Measurements from ENCODE around the gene CDK5RAP3. TPM values are rescaled to one million over a fixed set of nuclear protein-coding genes. Genes with fewer than 3 reads are reported as not detected.
A peak's percentile ranks its signal among the peaks of the same experiment; 100 is the strongest.

The CDK5RAP3 gene
- total and polyA plus RNA-seq, 2 of the 13 experiments (the other 11 are each of a cell fraction or from before 2014, with no cell fraction given): 128 to 154 TPM

DNA sequence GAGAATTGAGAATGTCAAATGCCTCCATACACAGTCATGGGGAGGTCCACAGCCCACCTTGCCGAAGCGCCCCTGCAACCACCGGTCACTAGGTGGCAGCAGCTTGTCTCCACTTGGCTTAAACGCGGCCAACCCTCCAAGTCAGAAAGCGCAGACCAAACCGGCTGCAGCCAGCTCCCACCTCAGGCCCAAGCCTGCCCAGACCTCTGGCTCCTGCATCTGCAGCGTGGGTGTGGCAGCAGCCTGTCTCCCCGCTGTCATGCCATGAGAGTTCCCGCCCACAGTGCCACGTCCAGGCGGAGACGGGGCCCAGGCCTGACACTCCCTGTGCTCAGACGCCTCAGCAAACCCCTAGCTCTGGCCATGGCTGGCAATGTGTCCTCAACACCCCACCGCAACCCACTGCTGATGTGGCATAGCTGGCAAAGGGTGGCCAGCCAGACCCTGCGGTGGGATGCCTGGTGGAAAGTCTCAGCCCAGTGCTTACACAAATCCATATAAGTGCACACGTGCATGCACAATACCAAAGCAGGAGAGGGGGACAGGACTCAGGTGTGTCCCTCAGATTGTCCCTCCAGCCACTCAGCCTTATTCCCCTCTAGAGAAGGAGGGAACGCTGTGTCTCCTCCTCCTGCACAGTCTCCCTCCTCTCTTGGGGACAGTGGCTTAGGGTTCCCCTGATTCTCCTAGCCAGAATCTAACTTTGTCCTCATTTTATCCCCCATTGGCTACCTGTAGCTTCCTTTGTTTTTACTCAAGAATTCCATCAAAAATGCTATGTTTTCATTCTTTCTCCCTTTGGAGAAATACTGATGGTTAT lies 55.8 kb downstream of the CDK5RAP3 start (continued):
- TF ChIP-seq, protein P1, sequence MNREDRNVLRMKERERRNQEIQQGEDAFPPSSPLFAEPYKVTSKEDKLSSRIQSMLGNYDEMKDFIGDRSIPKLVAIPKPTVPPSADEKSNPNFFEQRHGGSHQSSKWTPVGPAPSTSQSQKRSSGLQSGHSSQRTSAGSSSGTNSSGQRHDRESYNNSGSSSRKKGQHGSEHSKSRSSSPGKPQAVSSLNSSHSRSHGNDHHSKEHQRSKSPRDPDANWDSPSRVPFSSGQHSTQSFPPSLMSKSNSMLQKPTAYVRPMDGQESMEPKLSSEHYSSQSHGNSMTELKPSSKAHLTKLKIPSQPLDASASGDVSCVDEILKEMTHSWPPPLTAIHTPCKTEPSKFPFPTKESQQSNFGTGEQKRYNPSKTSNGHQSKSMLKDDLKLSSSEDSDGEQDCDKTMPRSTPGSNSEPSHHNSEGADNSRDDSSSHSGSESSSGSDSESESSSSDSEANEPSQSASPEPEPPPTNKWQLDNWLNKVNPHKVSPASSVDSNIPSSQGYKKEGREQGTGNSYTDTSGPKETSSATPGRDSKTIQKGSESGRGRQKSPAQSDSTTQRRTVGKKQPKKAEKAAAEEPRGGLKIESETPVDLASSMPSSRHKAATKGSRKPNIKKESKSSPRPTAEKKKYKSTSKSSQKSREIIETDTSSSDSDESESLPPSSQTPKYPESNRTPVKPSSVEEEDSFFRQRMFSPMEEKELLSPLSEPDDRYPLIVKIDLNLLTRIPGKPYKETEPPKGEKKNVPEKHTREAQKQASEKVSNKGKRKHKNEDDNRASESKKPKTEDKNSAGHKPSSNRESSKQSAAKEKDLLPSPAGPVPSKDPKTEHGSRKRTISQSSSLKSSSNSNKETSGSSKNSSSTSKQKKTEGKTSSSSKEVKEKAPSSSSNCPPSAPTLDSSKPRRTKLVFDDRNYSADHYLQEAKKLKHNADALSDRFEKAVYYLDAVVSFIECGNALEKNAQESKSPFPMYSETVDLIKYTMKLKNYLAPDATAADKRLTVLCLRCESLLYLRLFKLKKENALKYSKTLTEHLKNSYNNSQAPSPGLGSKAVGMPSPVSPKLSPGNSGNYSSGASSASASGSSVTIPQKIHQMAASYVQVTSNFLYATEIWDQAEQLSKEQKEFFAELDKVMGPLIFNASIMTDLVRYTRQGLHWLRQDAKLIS (CRISPR knock-in tag; IDR thresholded peaks at IDR 0.05): no peak
- TF ChIP-seq ZNF503 (CRISPR knock-in tag; IDR thresholded peaks at IDR 0.05): no peak
- no peak for TF ChIP-seq PRPF4 (IDR thresholded peaks at IDR 0.05; ENCODE audit: low read depth, low read length, poor library complexity, severe bottlenecking)
- TF ChIP-seq RBFOX2 (IDR thresholded peaks at IDR 0.05; ENCODE audit: low read depth, low read length): no peak
- no peak for TF ChIP-seq HDAC1 (CRISPR knock-in tag; IDR thresholded peaks at IDR 0.05)
- TF ChIP-seq HMG20A (CRISPR knock-in tag; IDR thresholded peaks at IDR 0.05; ENCODE audit: borderline replicate concordance): no peak
- TF ChIP-seq RFXANK (CRISPR knock-in tag; IDR thresholded peaks at IDR 0.05): no peak
- TF ChIP-seq FOXK2 (IDR thresholded peaks at IDR 0.05): no peak
- TF ChIP-seq TAF1 (CRISPR knock-in tag; IDR thresholded peaks at IDR 0.05): no peak
- no peak for TF ChIP-seq ZNF644 (CRISPR knock-in tag; IDR thresholded peaks at IDR 0.05; ENCODE audit: low read depth)
- no peak for TF ChIP-seq SMYD3 (CRISPR knock-in tag; IDR thresholded peaks at IDR 0.05)
- TF ChIP-seq RFX1 (IDR thresholded peaks at IDR 0.05): no peak
- TF ChIP-seq, protein P2, sequence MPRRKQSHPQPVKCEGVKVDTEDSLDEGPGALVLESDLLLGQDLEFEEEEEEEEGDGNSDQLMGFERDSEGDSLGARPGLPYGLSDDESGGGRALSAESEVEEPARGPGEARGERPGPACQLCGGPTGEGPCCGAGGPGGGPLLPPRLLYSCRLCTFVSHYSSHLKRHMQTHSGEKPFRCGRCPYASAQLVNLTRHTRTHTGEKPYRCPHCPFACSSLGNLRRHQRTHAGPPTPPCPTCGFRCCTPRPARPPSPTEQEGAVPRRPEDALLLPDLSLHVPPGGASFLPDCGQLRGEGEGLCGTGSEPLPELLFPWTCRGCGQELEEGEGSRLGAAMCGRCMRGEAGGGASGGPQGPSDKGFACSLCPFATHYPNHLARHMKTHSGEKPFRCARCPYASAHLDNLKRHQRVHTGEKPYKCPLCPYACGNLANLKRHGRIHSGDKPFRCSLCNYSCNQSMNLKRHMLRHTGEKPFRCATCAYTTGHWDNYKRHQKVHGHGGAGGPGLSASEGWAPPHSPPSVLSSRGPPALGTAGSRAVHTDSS (CRISPR knock-in tag; conservative IDR thresholded peaks at IDR 0.05): no peak
- TF ChIP-seq, protein P3, sequence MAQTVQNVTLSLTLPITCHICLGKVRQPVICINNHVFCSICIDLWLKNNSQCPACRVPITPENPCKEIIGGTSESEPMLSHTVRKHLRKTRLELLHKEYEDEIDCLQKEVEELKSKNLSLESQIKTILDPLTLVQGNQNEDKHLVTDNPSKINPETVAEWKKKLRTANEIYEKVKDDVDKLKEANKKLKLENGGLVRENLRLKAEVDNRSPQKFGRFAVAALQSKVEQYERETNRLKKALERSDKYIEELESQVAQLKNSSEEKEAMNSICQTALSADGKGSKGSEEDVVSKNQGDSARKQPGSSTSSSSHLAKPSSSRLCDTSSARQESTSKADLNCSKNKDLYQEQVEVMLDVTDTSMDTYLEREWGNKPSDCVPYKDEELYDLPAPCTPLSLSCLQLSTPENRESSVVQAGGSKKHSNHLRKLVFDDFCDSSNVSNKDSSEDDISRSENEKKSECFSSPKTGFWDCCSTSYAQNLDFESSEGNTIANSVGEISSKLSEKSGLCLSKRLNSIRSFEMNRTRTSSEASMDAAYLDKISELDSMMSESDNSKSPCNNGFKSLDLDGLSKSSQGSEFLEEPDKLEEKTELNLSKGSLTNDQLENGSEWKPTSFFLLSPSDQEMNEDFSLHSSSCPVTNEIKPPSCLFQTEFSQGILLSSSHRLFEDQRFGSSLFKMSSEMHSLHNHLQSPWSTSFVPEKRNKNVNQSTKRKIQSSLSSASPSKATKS (CRISPR knock-in tag; IDR thresholded peaks at IDR 0.05): no peak
- no peak for TF ChIP-seq HOMEZ (CRISPR knock-in tag; IDR thresholded peaks at IDR 0.05; ENCODE audit: low read depth)
- no peak; the same call in 1 of the 2 replicates for TF ChIP-seq MTF2 (CRISPR knock-in tag; IDR thresholded peaks at IDR 0.05; ENCODE audit: borderline replicate concordance)
- TF ChIP-seq THYN1 (CRISPR knock-in tag; IDR thresholded peaks at IDR 0.05; ENCODE audit: borderline replicate concordance, low read depth): no peak
- TF ChIP-seq ZNF782 (CRISPR knock-in tag; IDR thresholded peaks at IDR 0.05; ENCODE audit: borderline replicate concordance): peak; percentile 66; the same call in 1 of the 2 replicates
- no peak for TF ChIP-seq PCBP2 (optimal IDR thresholded peaks at IDR 0.05; ENCODE audit: low read depth, low read length, poor library complexity, severe bottlenecking)
